OCI-LY7 (cell line): ENCODE results near the gene COQ5. TPM values are rescaled to one million over a fixed set of nuclear protein-coding genes. Genes with fewer than 3 reads are reported as not detected.

Source experiments
- BruUV-seq: library from RNA; stranded (reverse); fragments of 400-500 nt; replicated peaks from 2 replicates; lab custom pipeline; 2021; lab: Mats Ljungman, UMichigan
- CTCF ChIA-PET: fragments of 300-600 bp; sonication (Branson Sonifier 250); formaldehyde crosslinking; loops from one replicate; lab custom pipeline; 2022; ENCODE audit warnings: antibody characterized with exemption; ENCODE audit not compliant: unreplicated experiment; lab: Charles Lee
- POLR2A ChIA-PET: fragments of 300-600 bp; sonication (Branson Sonifier 250); formaldehyde crosslinking; loops from one replicate; lab custom pipeline; 2022; ENCODE audit warnings: antibody characterized with exemption; lab: Charles Lee
- DNase-seq: peaks from one replicate; pipeline ENCODE4 v3.0.0-alpha.2; 2015; ENCODE audit warnings: low spot score
- H2AFZ ChIP-seq: fragments of 200-600 bp; sonication (generic), shearing (Covaris generic); 2 replicates; pipeline ENCODE4 v1.6.1; 2014; ENCODE audit warnings: mild to moderate bottlenecking, antibody characterized with exemption, low read length, moderate library complexity
- H3K27ac ChIP-seq: fragments of 200-600 bp; sonication (generic); 2 replicates; pipeline ENCODE4 v1.5.1; 2014; ENCODE audit warnings: mixed run types, low read depth, mild to moderate bottlenecking, moderate library complexity, low read length, inconsistent platforms; ENCODE audit not compliant: poor library complexity, severe bottlenecking
- H3K36me3 ChIP-seq: fragments of 200-600 bp; sonication (generic); 2 replicates; pipeline ENCODE4 v1.6.1; 2014; ENCODE audit warnings: mild to moderate bottlenecking, antibody characterized with exemption, low read length, moderate library complexity, mixed read lengths; ENCODE audit not compliant: insufficient read depth
- H3K4me1 ChIP-seq: fragments of 200-600 bp; sonication (generic); 2 replicates; pipeline ENCODE4 v1.5.1; 2014; ENCODE audit warnings: mild to moderate bottlenecking, low read length; ENCODE audit not compliant: insufficient read depth, poor library complexity, severe bottlenecking
- H3K4me2 ChIP-seq: fragments of 200-600 bp; sonication (generic); 2 replicates; pipeline ENCODE4 v1.6.1; 2014; ENCODE audit warnings: mild to moderate bottlenecking, low read length
- H3K4me3 ChIP-seq: fragments of 200-600 bp; sonication (generic); 2 replicates; pipeline ENCODE4 v1.5.1; 2014; ENCODE audit warnings: mild to moderate bottlenecking, low read depth, low read length; ENCODE audit not compliant: poor library complexity, severe bottlenecking
- H3K79me2 ChIP-seq: fragments of 200-600 bp; sonication (generic); 2 replicates; pipeline ENCODE4 v1.6.1; 2016; ENCODE audit warnings: low read depth, mild to moderate bottlenecking, low read length, moderate library complexity, mixed read lengths; ENCODE audit not compliant: insufficient read depth
- H3K9me2 ChIP-seq: fragments of 200-600 bp; sonication (generic); 2 replicates; pipeline ENCODE4 v1.6.1; 2016; ENCODE audit warnings: mild to moderate bottlenecking, low read length, mixed read lengths; ENCODE audit not compliant: insufficient read depth
- H3K9me3 ChIP-seq: fragments of 200-600 bp; sonication (generic); 2 replicates; pipeline ENCODE4 v1.6.1; 2014; ENCODE audit warnings: mild to moderate bottlenecking, mixed run types, low read length, mixed read lengths
- H4K20me1 ChIP-seq: fragments of 200-600 bp; sonication (generic); 2 replicates; pipeline ENCODE4 v1.6.1; 2014; ENCODE audit warnings: mild to moderate bottlenecking, antibody characterized with exemption, low read length, moderate library complexity, mixed read lengths; ENCODE audit not compliant: insufficient read depth
- EZH2phosphoT487 ChIP-seq: fragments of 200-600 bp; sonication (generic); IDR thresholded peaks from 2 replicates; pipeline ENCODE4 v1.6.1; 2018; ENCODE audit warnings: low read depth, borderline replicate concordance, mild to moderate bottlenecking, mixed run types, antibody characterized with exemption, low read length, moderate library complexity, mixed read lengths
- intact Hi-C: fragments of 100-400 bp; cut with micrococcal nuclease; formaldehyde crosslinking; loops from one replicate; pipeline ENCODE4 v1.10.0; 2022; ENCODE audit not compliant: unreplicated experiment
- total RNA-seq, 2 experiments: library from RNA; depleted of rRNA in 1 of 2; stranded (reverse); fragments of >200 nt in 1 of 2; shearing (Covaris generic) in 1 of 2; gene quantifications; 2 replicates each; pipeline ENCODE4 v1.2.3, GENCODE V29; 2014 to 2022
- TF ChIP-seq, protein P1 (sequence below): fragments of 200-600 bp; sonication (generic); conservative IDR thresholded peaks from 2 replicates; pipeline ENCODE4 v1.5.1; 2014; ENCODE audit warnings: mild to moderate bottlenecking, antibody characterized with exemption, low read length, moderate library complexity, mixed read lengths

The COQ5 gene
- total RNA-seq, 2 experiments from 2014 or later = 40.9 to 49.5 TPM

DNA sequence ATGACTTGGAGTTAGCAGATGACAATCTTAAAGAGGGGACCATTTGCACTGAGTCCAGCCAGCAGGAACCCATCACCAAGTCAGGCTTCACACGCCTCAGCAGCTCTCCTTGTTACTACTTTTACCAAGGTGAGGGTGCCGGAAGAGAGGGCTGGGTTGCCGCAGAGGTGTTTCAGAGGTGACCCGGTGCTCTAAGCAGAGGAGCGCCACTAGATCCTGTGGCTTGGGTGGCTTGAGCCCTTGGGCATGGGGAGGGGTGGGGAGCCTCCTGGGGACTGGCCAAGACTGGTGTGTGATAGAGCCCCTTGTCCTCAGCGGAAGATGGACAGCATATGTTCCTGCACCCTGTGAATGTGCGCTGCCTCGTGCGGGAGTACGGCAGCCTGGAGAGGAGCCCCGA is 34.5 kb upstream of the COQ5 start:
- Histone ChIP-seq H3K4me2 (no peak overlapping the region), H3K79me2 (no peaks in the 10 kb centered on the region), H2AFZ (no peak overlapping the region), H3K4me3 (no peak overlapping the region), H3K4me1 (no peaks in the 10 kb centered on the region), H3K27ac (no peak overlapping the region), H4K20me1 (no peaks in the 10 kb centered on the region), H3K36me3 (peaks cover 90% of the 10 kb centered on the region), H3K9me2 (no peaks in the 10 kb centered on the region), H3K9me3 (no peaks in the 10 kb centered on the region)
- intact Hi-C loops = no loop called here
- BruUV-seq = no TSS peak
- no peak for TF ChIP-seq EZH2phosphoT487
- TF ChIP-seq, protein P1, sequence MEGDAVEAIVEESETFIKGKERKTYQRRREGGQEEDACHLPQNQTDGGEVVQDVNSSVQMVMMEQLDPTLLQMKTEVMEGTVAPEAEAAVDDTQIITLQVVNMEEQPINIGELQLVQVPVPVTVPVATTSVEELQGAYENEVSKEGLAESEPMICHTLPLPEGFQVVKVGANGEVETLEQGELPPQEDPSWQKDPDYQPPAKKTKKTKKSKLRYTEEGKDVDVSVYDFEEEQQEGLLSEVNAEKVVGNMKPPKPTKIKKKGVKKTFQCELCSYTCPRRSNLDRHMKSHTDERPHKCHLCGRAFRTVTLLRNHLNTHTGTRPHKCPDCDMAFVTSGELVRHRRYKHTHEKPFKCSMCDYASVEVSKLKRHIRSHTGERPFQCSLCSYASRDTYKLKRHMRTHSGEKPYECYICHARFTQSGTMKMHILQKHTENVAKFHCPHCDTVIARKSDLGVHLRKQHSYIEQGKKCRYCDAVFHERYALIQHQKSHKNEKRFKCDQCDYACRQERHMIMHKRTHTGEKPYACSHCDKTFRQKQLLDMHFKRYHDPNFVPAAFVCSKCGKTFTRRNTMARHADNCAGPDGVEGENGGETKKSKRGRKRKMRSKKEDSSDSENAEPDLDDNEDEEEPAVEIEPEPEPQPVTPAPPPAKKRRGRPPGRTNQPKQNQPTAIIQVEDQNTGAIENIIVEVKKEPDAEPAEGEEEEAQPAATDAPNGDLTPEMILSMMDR = no peak
- DNase-seq = no peak
- ChIA-PET POLR2A (interaction anchor here (1.2 kb wide), 1 partner anchor 11 kb away, joined by 3 read pairs; no protein-coding TSS in a partner anchor), CTCF (no interaction called here)

DNA sequence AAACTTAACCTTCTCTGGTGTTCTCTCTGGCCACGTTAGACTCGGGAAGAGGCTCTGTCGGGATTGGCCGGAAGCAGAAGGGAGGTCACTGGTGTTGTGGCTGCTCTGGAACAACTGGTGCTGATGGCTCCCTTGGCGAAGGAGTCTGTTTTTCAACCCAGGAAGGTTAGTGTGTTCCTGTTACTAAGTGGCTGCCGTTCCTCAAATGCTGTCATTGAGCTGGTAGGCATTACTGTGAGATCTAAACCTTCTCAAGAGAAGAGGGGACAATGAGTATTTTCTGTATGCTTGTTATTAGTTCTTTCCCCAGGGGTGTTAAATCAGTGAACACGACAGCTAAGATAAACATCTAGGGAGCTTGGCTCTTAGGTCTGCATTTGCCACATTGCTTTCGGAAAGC is 33.9 kb upstream of the COQ5 start:
- CTCF ChIA-PET = no interaction called here
- no peak overlapping the region for H2AFZ ChIP-seq
- H3K4me2 ChIP-seq = no peak overlapping the region
- TF ChIP-seq EZH2phosphoT487 = no peak
- TF ChIP-seq, protein P1 = no peak
- no peaks in the 10 kb centered on the region for H3K9me3 ChIP-seq
- no peaks in the 10 kb centered on the region for H3K79me2 ChIP-seq
- POLR2A ChIA-PET = interaction anchor here (1.2 kb wide), 1 partner anchor 19 kb away, joined by 4 read pairs; the partner anchor contains the start of gene POP5
- no peaks in the 10 kb centered on the region for H4K20me1 ChIP-seq
- no peaks in the 10 kb centered on the region for H3K4me1 ChIP-seq
- peaks cover 87% of the 10 kb centered on the region for H3K36me3 ChIP-seq
- H3K9me2 ChIP-seq = no peaks in the 10 kb centered on the region
- no peak overlapping the region for H3K4me3 ChIP-seq
- no peak for DNase-seq
- intact Hi-C loops = no loop called here
- BruUV-seq = no TSS peak
- H3K27ac ChIP-seq = no peak overlapping the region

DNA sequence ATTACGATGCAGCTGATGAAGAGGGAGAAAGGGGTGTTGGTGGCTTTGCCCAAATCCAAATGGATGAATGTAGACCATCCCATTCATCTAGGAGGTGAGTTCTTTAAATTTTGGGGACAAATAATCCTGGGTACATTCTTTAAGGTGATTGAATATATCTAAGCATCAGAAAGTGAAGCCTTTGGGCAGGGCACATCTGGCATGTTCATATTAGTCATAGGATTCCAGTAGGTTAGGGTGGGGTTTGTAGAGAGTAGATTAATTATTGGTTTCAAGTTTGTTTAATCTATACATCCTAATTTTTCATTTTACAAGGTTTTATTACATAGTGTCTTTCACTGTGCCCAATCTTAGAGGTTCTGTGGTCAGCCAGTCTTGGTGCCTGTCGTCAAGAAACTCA is 28.6 kb upstream of the COQ5 start:
- Histone ChIP-seq H2AFZ (no peak overlapping the region), H3K36me3 (peaks cover 83% of the 10 kb centered on the region), H3K27ac (no peak overlapping the region), H4K20me1 (no peaks in the 10 kb centered on the region), H3K4me1 (no peaks in the 10 kb centered on the region), H3K9me3 (no peaks in the 10 kb centered on the region), H3K9me2 (no peaks in the 10 kb centered on the region), H3K4me3 (no peak overlapping the region), H3K4me2 (no peak overlapping the region), H3K79me2 (no peaks in the 10 kb centered on the region)
- intact Hi-C loops = no loop called here
- DNase-seq = no peak
- no TSS peak for BruUV-seq
- POLR2A ChIA-PET = no interaction called here
- TF ChIP-seq, protein P1 = no peak
- no peak for TF ChIP-seq EZH2phosphoT487
- CTCF ChIA-PET = no interaction called here
